Mucosa of descending colon (tissue), 3 donors: ENCODE measurements around the gene SMTN. TPM values are rescaled to one million over a fixed set of nuclear protein-coding genes. Genes with fewer than 3 reads are reported as not detected.
"Not testable (repeated sequence)": the region's sequence is repeated elsewhere in the genome, so short reads cannot be mapped to it uniquely, and the experiment has no call there.

ENCODE experiments used
- ATAC-seq: fragments of 200-7000 bp; cut with Tn5 transposase; one replicate; pipeline ENCODE4 v1.9.1; 2020; ENCODE audit warnings: mild to moderate bottlenecking, moderate library complexity
- DNase-seq, 3 donors: peaks; one replicate each; pipeline ENCODE4 v3.0.0-alpha.2; 2020
- H3K36me3 ChIP-seq: fragments of 200-600 bp; one replicate; pipeline ENCODE4 v1.8.0; 2021; ENCODE audit warnings: low read depth, mild to moderate bottlenecking
- H3K4me1 ChIP-seq: fragments of 200-600 bp; one replicate; pipeline ENCODE4 v1.8.0; 2021; ENCODE audit warnings: low read depth, mild to moderate bottlenecking
- H3K4me3 ChIP-seq: fragments of 200-600 bp; one replicate; pipeline ENCODE4 v1.8.0; 2021; ENCODE audit warnings: mild to moderate bottlenecking
- H3K9me3 ChIP-seq: fragments of 200-600 bp; one replicate; pipeline ENCODE4 v1.8.0; 2021; ENCODE audit warnings: mild to moderate bottlenecking
- intact Hi-C, 2 donors: fragments of 100-400 bp; cut with DNase I in 1 of 2; cut with micrococcal nuclease in 1 of 2; formaldehyde crosslinking; loops; one replicate each; pipeline versions ENCODE4 v1.11.0 to v1.11.1; 2022; cut with DNase I, micrococcal nuclease
- total RNA-seq, 3 donors: library from RNA; stranded (reverse); fragmentation: NEBNext Ultra II Directional in 2 of 3; extraction: Animal tissue kit (Norgen Biotek cat#: 25700) in 2 of 3; gene quantifications; one replicate each; pipeline versions ENCODE4 v1.2.1 to v1.2.4, GENCODE V29; 2021 to 2023
- TF ChIP-seq, protein P1 (sequence below): fragments of 200-600 bp; IDR thresholded peaks from one replicate; pipeline ENCODE4 v1.8.0; 2022; ENCODE audit warnings: antibody characterized with exemption, mild to moderate bottlenecking
- donor health status: DM: no; HTN: no; CAD: no; lungs with moderate emphysema.
- donor health status: DM: no; HTN: no; CAD: no.
- donor health status: DM: no; HTN: yes; CAD: no.

SMTN gene
- total RNA-seq, 3 donors from 2014 or later = 63.6 to 799 (median 104) TPM

DNA sequence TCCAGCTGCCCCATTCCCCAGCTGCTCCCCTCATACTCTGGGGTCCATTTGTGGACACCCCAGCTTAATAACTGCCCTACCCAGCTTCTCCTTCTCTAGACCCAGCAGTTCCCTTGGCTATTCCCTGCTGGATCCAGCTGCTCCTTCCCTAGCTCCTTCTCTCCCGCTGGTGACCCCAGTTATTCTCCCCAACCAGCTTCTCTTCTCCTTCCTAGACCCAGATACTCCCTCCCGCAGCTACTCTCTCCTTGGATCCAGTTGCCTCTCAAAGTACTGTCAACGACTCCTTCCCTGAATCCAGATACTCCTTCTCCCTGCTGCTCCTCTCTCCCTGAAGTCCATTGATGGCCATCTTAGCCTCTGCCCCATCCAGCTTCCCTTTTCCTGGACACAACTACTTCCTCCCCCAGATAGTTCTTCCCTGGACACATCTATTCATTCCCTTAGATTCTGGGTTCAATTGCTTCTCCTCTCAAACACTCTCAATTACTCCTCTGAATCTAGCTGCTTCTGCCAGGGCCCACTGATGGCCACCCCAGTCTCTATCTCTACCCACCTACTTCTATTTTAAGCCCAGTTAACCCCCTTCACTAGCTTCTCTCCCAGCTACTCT, 14.6 kb downstream of the SMTN start:
- ATAC-seq (no peak), DNase-seq (no peak)
- Histone ChIP-seq H3K36me3 (no peaks in the 10 kb centered on the region), H3K9me3 (no peaks in the 10 kb centered on the region), H3K4me1 (peaks cover 6% of the 10 kb centered on the region), H3K4me3 (no peak overlapping the region)
- intact Hi-C loops = no loop called here
- TF ChIP-seq, protein P1, sequence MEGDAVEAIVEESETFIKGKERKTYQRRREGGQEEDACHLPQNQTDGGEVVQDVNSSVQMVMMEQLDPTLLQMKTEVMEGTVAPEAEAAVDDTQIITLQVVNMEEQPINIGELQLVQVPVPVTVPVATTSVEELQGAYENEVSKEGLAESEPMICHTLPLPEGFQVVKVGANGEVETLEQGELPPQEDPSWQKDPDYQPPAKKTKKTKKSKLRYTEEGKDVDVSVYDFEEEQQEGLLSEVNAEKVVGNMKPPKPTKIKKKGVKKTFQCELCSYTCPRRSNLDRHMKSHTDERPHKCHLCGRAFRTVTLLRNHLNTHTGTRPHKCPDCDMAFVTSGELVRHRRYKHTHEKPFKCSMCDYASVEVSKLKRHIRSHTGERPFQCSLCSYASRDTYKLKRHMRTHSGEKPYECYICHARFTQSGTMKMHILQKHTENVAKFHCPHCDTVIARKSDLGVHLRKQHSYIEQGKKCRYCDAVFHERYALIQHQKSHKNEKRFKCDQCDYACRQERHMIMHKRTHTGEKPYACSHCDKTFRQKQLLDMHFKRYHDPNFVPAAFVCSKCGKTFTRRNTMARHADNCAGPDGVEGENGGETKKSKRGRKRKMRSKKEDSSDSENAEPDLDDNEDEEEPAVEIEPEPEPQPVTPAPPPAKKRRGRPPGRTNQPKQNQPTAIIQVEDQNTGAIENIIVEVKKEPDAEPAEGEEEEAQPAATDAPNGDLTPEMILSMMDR = no peak

DNA sequence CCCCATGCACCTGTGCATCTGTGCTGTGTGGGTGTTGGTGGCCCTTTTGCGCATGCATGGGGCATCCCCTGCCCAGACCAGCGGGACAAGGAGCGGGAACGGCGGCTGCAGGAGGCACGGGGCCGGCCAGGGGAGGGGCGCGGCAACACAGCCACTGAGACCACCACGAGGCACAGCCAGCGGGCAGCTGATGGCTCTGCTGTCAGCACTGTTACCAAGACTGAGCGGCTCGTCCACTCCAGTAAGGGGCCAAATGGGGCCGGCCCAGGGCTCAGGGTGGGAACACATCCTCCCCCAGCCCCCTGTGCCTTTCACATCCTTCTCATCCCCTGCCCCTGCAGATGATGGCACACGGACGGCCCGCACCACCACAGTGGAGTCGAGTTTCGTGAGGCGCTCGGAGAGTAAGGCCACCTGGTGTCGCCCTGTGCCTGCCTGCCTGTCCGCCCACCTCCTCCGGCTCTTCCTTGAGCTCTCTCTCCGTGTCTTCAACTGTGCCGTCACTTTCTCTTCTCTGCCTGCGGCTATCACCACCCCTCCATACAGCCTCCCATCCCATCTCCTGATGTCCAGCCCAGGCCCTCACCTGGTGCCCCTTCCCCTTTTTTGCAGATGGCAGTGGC, 15.7 kb downstream of the SMTN start:
- H3K9me3 ChIP-seq = no peaks in the 10 kb centered on the region
- no peak for ATAC-seq
- H3K36me3 ChIP-seq = no peaks in the 10 kb centered on the region
- peaks cover 6% of the 10 kb centered on the region for H3K4me1 ChIP-seq
- no peak overlapping the region for H3K4me3 ChIP-seq
- peak in 1 of 3 donors; percentile 48 for DNase-seq
- intact Hi-C loops = no loop called here
- TF ChIP-seq, protein P1 = no peak

DNA sequence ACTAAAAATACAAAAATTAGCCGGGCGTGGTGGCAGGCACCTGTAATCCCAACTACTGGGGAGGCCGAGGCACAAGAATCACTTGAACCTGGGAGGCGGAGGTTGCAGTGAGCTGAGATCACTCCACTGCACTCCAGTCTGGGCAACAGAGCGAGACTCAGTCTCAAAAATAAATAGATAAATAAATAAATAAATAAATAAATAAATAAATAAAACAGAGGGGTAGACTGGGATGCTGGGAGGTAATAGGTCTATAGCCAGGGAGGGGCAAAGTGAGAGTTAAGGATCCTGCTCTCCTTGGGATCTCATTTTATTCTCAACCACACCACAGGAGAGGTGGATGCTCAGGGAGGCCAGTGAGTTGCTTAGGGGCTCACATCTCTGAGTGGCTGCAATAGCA, 16.4 kb downstream of the SMTN start:
- H3K4me3 ChIP-seq, H3K4me1 ChIP-seq, DNase-seq, H3K36me3 ChIP-seq, ATAC-seq, intact Hi-C loops, H3K9me3 ChIP-seq: not testable (repeated sequence)

DNA sequence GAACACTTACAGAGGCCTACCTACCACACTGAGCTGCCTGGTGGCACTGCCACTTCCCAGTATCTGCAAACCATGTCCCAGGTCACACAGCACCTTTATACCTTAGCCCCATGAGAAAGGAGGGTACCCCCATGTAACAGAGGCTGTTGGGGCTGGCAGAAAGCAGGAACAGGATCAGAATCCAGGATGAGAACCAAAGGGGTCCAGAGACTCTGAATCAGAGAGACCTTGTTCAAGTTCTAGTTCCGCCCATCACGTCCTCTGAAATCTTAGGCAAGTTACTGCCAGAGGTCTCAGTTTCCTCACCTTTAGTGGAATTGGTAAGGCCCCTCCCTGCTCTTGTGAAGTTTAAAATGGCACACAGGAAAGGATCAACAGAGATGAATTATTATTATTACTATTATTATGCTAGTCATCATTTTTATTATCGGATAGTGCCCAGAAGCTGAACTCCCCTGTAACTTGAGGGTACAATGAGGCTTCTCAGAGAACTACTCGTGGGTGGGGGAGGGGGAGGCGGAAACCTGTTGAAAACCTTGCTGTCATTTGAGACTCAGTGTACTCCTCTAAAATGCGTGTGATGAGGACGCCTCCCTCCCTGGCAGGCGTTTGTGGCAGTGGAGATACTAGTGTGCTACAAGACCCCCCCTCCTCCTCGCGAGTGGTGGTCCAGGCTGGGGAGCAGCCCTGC, 17.0 kb downstream of the SMTN start:
- Histone ChIP-seq H3K4me3 (no peak overlapping the region), H3K36me3 (no peaks in the 10 kb centered on the region), H3K9me3 (no peaks in the 10 kb centered on the region), H3K4me1 (peaks cover 6% of the 10 kb centered on the region)
- DNase-seq = no peak
- ATAC-seq = no peak
- TF ChIP-seq, protein P1 = no peak
- intact Hi-C loops = no loop called here

DNA sequence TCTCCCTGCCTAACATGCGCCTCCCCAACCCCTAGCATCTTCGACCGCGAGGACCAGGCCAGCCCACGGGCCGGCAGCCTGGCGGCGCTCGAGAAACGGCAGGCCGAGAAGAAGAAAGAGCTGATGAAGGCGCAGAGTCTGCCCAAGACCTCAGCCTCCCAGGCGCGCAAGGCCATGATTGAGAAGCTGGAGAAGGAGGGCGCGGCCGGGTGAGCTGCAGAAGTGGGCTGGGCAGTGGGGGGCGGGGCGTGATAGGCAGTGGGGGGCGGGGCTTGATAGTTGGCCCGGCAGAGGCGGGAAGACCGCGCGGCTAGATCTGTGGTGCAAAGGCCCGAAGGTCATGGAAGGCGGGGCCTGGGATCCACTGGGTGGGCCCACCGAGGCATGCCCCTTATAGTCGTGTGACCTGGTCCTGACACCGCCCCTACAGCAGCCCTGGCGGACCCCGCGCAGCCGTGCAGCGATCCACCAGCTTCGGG, 17.6 kb downstream of the SMTN start:
- no peak overlapping the region for H3K4me3 ChIP-seq
- peak; percentile 69 for ATAC-seq
- intact Hi-C loops = no loop called here
- no peaks in the 10 kb centered on the region for H3K36me3 ChIP-seq
- peaks cover 6% of the 10 kb centered on the region for H3K4me1 ChIP-seq
- no peaks in the 10 kb centered on the region for H3K9me3 ChIP-seq
- TF ChIP-seq, protein P1 = no peak
- peak; percentile 62 to 75 (median 70) for DNase-seq

DNA sequence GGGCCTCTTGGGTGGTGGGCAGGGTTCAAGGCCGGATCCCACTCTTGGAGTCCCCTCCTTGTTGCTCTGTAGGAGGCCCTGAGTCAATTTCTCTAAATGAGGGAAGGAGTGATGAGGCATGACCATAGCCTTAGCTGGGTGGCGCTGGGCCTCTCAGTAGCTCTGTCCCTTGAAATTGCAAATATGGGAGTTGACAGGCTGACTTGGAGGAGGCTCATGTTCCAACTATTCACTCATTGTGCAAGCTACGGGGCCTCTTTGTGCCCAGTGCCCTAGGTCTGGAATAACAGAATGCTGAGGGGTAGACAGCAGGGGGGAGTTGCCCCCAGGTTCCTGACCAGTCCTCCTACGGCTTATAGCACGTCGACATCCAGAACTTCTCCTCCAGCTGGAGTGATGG, 18.3 kb downstream of the SMTN start:
- TF ChIP-seq, protein P1 = no peak
- intact Hi-C loops = no loop called here
- Histone ChIP-seq H3K9me3 (no peaks in the 10 kb centered on the region), H3K36me3 (no peaks in the 10 kb centered on the region), H3K4me3 (no peak overlapping the region), H3K4me1 (peaks cover 6% of the 10 kb centered on the region)
- DNase-seq = no peak
- no peak for ATAC-seq
